HG03135 (cell line): ENCODE data around the gene PLXNC1.

Source experiments
- ATAC-seq: cut with Tn5 transposase; IDR thresholded peaks from one replicate; pipeline ENCODE4 v1.9.1; 2021; ENCODE audit warnings: mild to moderate bottlenecking, moderate library complexity; ENCODE audit not compliant: unreplicated experiment

Gene PLXNC1

GRCh38 chr12:94178882-94179281 lies 30.5 kb downstream of the PLXNC1 start:
- no peak for ATAC-seq

- ATAC-seq: no peak
Observed at GRCh38 chr12:94179723-94180122, 31.3 kb downstream of the PLXNC1 start.

GRCh38 chr12:94180558-94181296 lies 32.4 kb downstream of the PLXNC1 start:
- no peak for ATAC-seq

- ATAC-seq: no peak
Observed at GRCh38 chr12:94182986-94183707, 34.8 kb downstream of the PLXNC1 start.

- no peak for ATAC-seq
Observed at GRCh38 chr12:94183708-94184379, 35.5 kb downstream of the PLXNC1 start.

GRCh38 chr12:94184995-94185719 lies 36.8 kb downstream of the PLXNC1 start:
- ATAC-seq: no peak

GRCh38 chr12:94185801-94186200 lies 37.4 kb downstream of the PLXNC1 start:
- no peak for ATAC-seq

GRCh38 chr12:94186278-94187241 lies 38.2 kb downstream of the PLXNC1 start:
- ATAC-seq: no peak

GRCh38 chr12:94187361-94187760 lies 39.0 kb downstream of the PLXNC1 start:
- no peak for ATAC-seq

GRCh38 chr12:94190623-94191022 lies 42.2 kb downstream of the PLXNC1 start:
- no peak for ATAC-seq

GRCh38 chr12:94191023-94191422 lies 42.6 kb downstream of the PLXNC1 start:
- no peak for ATAC-seq

GRCh38 chr12:94191811-94192210 lies 43.4 kb downstream of the PLXNC1 start:
- ATAC-seq: no peak

GRCh38 chr12:94192506-94192905 lies 44.1 kb downstream of the PLXNC1 start:
- no peak for ATAC-seq

GRCh38 chr12:94193168-94193567 lies 44.8 kb downstream of the PLXNC1 start:
- ATAC-seq: no peak

- no peak for ATAC-seq
Observed at GRCh38 chr12:94195483-94195882, 47.1 kb downstream of the PLXNC1 start.

- no peak for ATAC-seq
Observed at GRCh38 chr12:94198469-94198868, 50.1 kb downstream of the PLXNC1 start.

GRCh38 chr12:94198872-94199271 lies 50.5 kb downstream of the PLXNC1 start:
- ATAC-seq: no peak

GRCh38 chr12:94200069-94200468 lies 51.7 kb downstream of the PLXNC1 start:
- no peak for ATAC-seq

GRCh38 chr12:94200695-94201094 lies 52.3 kb downstream of the PLXNC1 start:
- ATAC-seq: no peak
